Body of pancreas (tissue), 4 donors: ENCODE results near the gene ACBD6.

Experiments used
- POLR2A ChIP-seq, 3 donors: fragments of 450-650 bp; IDR thresholded peaks; one replicate each; pipeline ENCODE4 v1.6.1; 2016; ENCODE audit warnings: antibody characterized with exemption in 3 of 3, mild to moderate bottlenecking in 2 of 3
- TF ChIP-seq, protein P1 (sequence below), 7 experiments: fragments of 450-650 bp in 4 of 7; fragments of 200-600 bp in 3 of 7; sonication (generic) in 3 of 7; IDR thresholded peaks; one replicate each; pipeline ENCODE4 v1.5.1; 2016 to 2019; ENCODE audit warnings: antibody characterized with exemption in 7 of 7

DNA sequence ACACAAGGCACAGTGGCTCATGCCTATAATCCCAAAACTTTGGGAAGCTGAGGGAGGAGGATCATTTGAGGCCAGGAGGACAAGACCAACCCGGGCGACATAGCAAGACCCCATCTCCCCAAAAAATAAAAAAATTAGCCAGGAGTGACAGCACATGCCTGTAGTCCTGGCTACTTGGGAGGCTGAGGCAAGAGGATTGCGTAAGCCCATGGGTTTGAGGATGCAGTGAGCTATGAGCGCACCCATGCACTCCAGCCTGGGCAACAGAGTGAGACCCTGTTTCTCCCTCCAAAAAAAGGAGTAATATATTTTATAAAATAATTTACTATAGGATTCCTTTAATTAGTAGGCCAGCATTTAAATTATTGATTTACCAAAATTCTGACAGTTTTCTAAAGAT, 89.8 kb downstream of the ACBD6 start:
- no peak for TF ChIP-seq POLR2A (IDR thresholded peaks at IDR 0.05)
- TF ChIP-seq, protein P1, sequence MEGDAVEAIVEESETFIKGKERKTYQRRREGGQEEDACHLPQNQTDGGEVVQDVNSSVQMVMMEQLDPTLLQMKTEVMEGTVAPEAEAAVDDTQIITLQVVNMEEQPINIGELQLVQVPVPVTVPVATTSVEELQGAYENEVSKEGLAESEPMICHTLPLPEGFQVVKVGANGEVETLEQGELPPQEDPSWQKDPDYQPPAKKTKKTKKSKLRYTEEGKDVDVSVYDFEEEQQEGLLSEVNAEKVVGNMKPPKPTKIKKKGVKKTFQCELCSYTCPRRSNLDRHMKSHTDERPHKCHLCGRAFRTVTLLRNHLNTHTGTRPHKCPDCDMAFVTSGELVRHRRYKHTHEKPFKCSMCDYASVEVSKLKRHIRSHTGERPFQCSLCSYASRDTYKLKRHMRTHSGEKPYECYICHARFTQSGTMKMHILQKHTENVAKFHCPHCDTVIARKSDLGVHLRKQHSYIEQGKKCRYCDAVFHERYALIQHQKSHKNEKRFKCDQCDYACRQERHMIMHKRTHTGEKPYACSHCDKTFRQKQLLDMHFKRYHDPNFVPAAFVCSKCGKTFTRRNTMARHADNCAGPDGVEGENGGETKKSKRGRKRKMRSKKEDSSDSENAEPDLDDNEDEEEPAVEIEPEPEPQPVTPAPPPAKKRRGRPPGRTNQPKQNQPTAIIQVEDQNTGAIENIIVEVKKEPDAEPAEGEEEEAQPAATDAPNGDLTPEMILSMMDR (IDR thresholded peaks at IDR 0.05) = no peak
